ENCODE results near the gene TSHZ3. TPM values are rescaled to one million over a fixed set of nuclear protein-coding genes. Genes with fewer than 3 reads are reported as not detected.
A peak's percentile ranks its signal among the peaks of the same experiment; 100 is the strongest.

Gene TSHZ3
- total and polyA plus RNA-seq, 2 of the 13 experiments (the other 11 are each of a cell fraction or from before 2014, with no cell fraction given) = not detected

GRCh38 chr19:31338069-31338776, 11.0 kb downstream of the TSHZ3 start:
- DNase-seq (ENCODE audit: low spot score) = peak; percentile 18
- intact Hi-C loops (cut with micrococcal nuclease; ENCODE audit: unreplicated experiment) = no loop called here
- CTCF ChIA-PET (ENCODE audit: low intra/inter-chr PET ratio, low total read pairs) = interaction anchor here (0.7 kb wide), 1 partner anchor 887 kb away, joined by 3 read pairs; no protein-coding TSS in a partner anchor
- no peak for TF ChIP-seq E2F1 (CRISPR knock-in tag; IDR thresholded peaks at IDR 0.05)
- TF ChIP-seq ZNF530 (CRISPR knock-in tag; IDR thresholded peaks at IDR 0.05; ENCODE audit: low read depth) = no peak
- no peak for TF ChIP-seq RAD21 (CRISPR knock-in tag; IDR thresholded peaks at IDR 0.05)
- no peak for TF ChIP-seq ISX (CRISPR knock-in tag; conservative IDR thresholded peaks at IDR 0.05)
- no peak for TF ChIP-seq SATB2 (CRISPR knock-in tag; IDR thresholded peaks at IDR 0.05)
- no peak for TF ChIP-seq ZNF598 (CRISPR knock-in tag; IDR thresholded peaks at IDR 0.05; ENCODE audit: borderline replicate concordance)
- no peak for TF ChIP-seq MXI1 (IDR thresholded peaks at IDR 0.05; ENCODE audit: borderline replicate concordance, low read depth, low read length)
- TF ChIP-seq ZNF660 (CRISPR knock-in tag; IDR thresholded peaks at IDR 0.05; ENCODE audit: borderline replicate concordance, low read depth) = no peak
- no peak for TF ChIP-seq ATF2 (CRISPR knock-in tag; IDR thresholded peaks at IDR 0.05)
- TF ChIP-seq KLF13 (CRISPR knock-in tag; IDR thresholded peaks at IDR 0.05) = no peak
- TF ChIP-seq ZNF17 (CRISPR knock-in tag; IDR thresholded peaks at IDR 0.05) = no peak
- TF ChIP-seq CTCF (CRISPR knock-in tag; IDR thresholded peaks at IDR 0.05) = peak; percentile 49
- TF ChIP-seq BRD4 (CRISPR knock-in tag; IDR thresholded peaks at IDR 0.05) = no peak
- TF ChIP-seq MYNN (CRISPR knock-in tag; IDR thresholded peaks at IDR 0.05; ENCODE audit: low read depth) = no peak
- no peak for TF ChIP-seq ZNF260 (CRISPR knock-in tag; IDR thresholded peaks at IDR 0.05; ENCODE audit: borderline replicate concordance, low read depth)
- TF ChIP-seq TEF (CRISPR knock-in tag; IDR thresholded peaks at IDR 0.05) = no peak
- TF ChIP-seq STAG1 (CRISPR knock-in tag; IDR thresholded peaks at IDR 0.05) = peak; percentile 51; the same call in 1 of the 2 replicates

More at GRCh38 chr19:31338069-31338776, 11.0 kb downstream of the TSHZ3 start:
- 16% methylated on average over 10 of the region's 10 CpGs for WGBS (ENCODE audit: low lambda C conversion rate)
- no peak overlapping the region for H2AFZ ChIP-seq (ENCODE audit: low read length)
- no peak overlapping the region for H3K4me2 ChIP-seq (ENCODE audit: low read depth, low read length)
- no peak overlapping the region for H3K4me3 ChIP-seq (replicated peaks in 1 of 3; ENCODE audit: insufficient read depth in 1 of 3, low read depth in 2 of 3, low read length in 3 of 3)
- H3K27ac ChIP-seq (ENCODE audit: extremely low read length, insufficient read depth, low read length) = no peak overlapping the region
- H3K27me3 ChIP-seq (ENCODE audit: control insufficient read depth in 1 of 2, insufficient read depth in 2 of 2, low read length in 2 of 2) = peaks cover 0 to 20% of the 10 kb centered on the region in 2 experiments; a peak in 1 of 5 replicates
- peak; percentile 93 for ATAC-seq
- H3K36me3 ChIP-seq (replicated peaks in 1 of 2; ENCODE audit: control insufficient read depth in 1 of 2, insufficient read depth in 2 of 2, low read length in 2 of 2) = no peaks in the 10 kb centered on the region
- no peak for FAIRE-seq
- H3K4me1 ChIP-seq (ENCODE audit: insufficient read depth, low read length) = no peaks in the 10 kb centered on the region
- no peak overlapping the region for H3K9ac ChIP-seq (ENCODE audit: insufficient read depth, low read depth, low read length)
- BruUV-seq (replicated peaks) = no TSS peak
- H4K20me1 ChIP-seq (ENCODE audit: insufficient read depth, low read length) = no peaks in the 10 kb centered on the region
- POLR2A ChIA-PET = no interaction called here
- no peaks in the 10 kb centered on the region for H3K9me3 ChIP-seq (ENCODE audit: low read length)
- in situ Hi-C loops (cut with HindIII; ENCODE audit: extremely low pct_ligation_motif_present, low pct_unique_long_range_greater_than_20kb) = no loop called here
- H3K79me2 ChIP-seq (ENCODE audit: insufficient read depth, low read length) = no peaks in the 10 kb centered on the region

Measured in HepG2 (cell line).